Breast epithelium (tissue), 4 donors: ENCODE results near the gene ARHGAP26. TPM values are rescaled to one million over a fixed set of nuclear protein-coding genes. Genes with fewer than 3 reads are reported as not detected.

ENCODE experiments used
- DNase-seq, 2 donors: peaks; one replicate each; pipeline ENCODE4 v3.0.0-alpha.2; 2019; ENCODE audit warnings: low spot score in 2 of 2
- H3K27ac ChIP-seq, 2 donors: fragments of 200-600 bp; sonication (generic) in 1 of 2; one replicate each; pipeline ENCODE4 v1.5.1; 2016 to 2019; ENCODE audit warnings: mild to moderate bottlenecking in 1 of 2
- H3K27me3 ChIP-seq, 2 donors: fragments of 200-600 bp; sonication (generic) in 1 of 2; one replicate each; pipeline versions ENCODE4 v1.5.1 to v1.6.0; 2017 to 2019; ENCODE audit warnings: control low read depth in 1 of 2, mild to moderate bottlenecking in 1 of 2
- H3K36me3 ChIP-seq: fragments of 200-600 bp; one replicate; pipeline ENCODE4 v1.5.1; 2019
- H3K4me1 ChIP-seq, 2 donors: fragments of 200-600 bp; sonication (generic); one replicate each; pipeline ENCODE4 v1.5.1; 2016 to 2019; ENCODE audit warnings: control low read depth in 1 of 2
- H3K4me3 ChIP-seq, 3 donors: fragments of 200-600 bp; sonication (generic); 1 replicate in 2 of 3; 2 replicates in 1 of 3; pipeline ENCODE4 v1.5.1; 2016 to 2019; ENCODE audit warnings: mild to moderate bottlenecking in 3 of 3, moderate library complexity in 2 of 3
- H3K9me3 ChIP-seq, 2 donors: fragments of 200-600 bp; sonication (generic) in 1 of 2; one replicate each; pipeline ENCODE4 v1.5.1; 2016 to 2019; ENCODE audit warnings: control low read depth in 1 of 2
- POLR2A ChIP-seq: fragments of 450-650 bp; IDR thresholded peaks from one replicate; pipeline ENCODE4 v1.6.1; 2016; ENCODE audit warnings: antibody characterized with exemption, mild to moderate bottlenecking, moderate library complexity
- POLR2AphosphoS5 ChIP-seq, 3 donors: sonication (generic); formaldehyde crosslinking; IDR thresholded peaks; one replicate each; pipeline ENCODE4 v1.6.1; 2017; ENCODE audit warnings: antibody characterized with exemption in 3 of 3
- intact Hi-C: fragments of 100-400 bp; cut with DNase I; formaldehyde crosslinking; loops from one replicate; pipeline ENCODE4 v1.15.1; 2023; ENCODE audit warnings: low total_unique reads
- total RNA-seq, 3 donors: library from RNA; depleted of rRNA; stranded (reverse); fragments of >200 nt; gene quantifications; one replicate each; pipeline ENCODE4 v1.1.0, GENCODE V29; 2016
- TF ChIP-seq, protein P1 (sequence below), 3 donors: fragments of 450-650 bp; IDR thresholded peaks; one replicate each; pipeline ENCODE4 v1.5.1; 2016 to 2017; ENCODE audit warnings: antibody characterized with exemption in 3 of 3, mild to moderate bottlenecking in 3 of 3, moderate library complexity in 3 of 3

Gene ARHGAP26
- total RNA-seq, 3 donors from 2014 or later, result 33.1 to 89.0 (median 56.4) TPM

DNA sequence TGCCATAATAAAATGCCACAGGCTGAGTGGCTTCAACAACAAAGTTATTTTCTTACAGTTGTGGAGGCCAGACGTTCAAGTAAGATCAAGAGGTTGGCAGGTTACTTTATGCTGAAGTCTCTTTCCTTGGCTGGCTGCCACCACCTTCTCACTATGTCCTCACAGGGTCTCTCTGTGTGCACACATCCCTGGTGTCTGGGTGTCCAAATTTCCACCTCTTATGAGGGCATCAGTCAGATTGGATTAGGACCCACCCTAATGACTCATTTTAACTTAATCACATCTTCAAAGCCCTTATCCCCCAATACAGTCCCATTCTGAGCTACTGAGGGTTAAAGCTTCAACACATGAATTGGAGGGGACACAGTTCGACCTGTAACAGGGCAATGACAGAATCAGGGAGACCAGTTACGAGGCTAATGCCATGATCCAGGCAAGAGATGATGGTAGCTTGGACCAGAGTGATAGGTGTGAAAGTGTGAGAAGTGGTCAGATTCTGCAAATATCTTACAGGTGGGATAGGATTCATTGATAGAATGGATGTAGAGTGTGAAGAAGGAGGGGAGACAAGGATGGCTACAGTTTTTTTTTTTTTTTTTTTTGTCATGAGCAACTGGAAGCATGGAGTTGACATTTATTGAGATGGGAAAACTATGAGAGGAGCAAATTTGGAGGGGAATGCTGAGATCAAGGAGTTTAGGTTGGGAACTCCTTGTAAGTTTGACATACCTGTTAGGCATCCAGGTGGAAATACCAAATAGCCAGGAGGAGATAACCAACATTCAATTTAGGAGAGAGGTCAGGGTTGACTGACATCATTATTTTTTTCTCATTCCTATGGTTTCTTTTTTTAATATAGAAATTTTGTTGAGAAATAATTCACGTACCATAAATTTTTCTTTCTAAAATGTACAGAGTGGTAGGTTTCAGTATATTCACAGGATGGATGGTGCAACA lies 44.7 kb upstream of the ARHGAP26 start:
- DNase-seq, result no peak
- H3K9me3 ChIP-seq, result no peaks in the 10 kb centered on the region
- peaks cover 0 to 9% of the 10 kb centered on the region in 2 donors for H3K4me1 ChIP-seq
- H3K27ac ChIP-seq, result no peak overlapping the region
- H3K27me3 ChIP-seq, result no peaks in the 10 kb centered on the region
- H3K36me3 ChIP-seq, result no peaks in the 10 kb centered on the region
- H3K4me3 ChIP-seq, result no peak overlapping the region
- intact Hi-C loops, result no loop called here
- TF ChIP-seq POLR2AphosphoS5 (IDR thresholded peaks at IDR 0.05) (no peak), POLR2A (no peak)
- TF ChIP-seq, protein P1, sequence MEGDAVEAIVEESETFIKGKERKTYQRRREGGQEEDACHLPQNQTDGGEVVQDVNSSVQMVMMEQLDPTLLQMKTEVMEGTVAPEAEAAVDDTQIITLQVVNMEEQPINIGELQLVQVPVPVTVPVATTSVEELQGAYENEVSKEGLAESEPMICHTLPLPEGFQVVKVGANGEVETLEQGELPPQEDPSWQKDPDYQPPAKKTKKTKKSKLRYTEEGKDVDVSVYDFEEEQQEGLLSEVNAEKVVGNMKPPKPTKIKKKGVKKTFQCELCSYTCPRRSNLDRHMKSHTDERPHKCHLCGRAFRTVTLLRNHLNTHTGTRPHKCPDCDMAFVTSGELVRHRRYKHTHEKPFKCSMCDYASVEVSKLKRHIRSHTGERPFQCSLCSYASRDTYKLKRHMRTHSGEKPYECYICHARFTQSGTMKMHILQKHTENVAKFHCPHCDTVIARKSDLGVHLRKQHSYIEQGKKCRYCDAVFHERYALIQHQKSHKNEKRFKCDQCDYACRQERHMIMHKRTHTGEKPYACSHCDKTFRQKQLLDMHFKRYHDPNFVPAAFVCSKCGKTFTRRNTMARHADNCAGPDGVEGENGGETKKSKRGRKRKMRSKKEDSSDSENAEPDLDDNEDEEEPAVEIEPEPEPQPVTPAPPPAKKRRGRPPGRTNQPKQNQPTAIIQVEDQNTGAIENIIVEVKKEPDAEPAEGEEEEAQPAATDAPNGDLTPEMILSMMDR (IDR thresholded peaks at IDR 0.05), result no peak

DNA sequence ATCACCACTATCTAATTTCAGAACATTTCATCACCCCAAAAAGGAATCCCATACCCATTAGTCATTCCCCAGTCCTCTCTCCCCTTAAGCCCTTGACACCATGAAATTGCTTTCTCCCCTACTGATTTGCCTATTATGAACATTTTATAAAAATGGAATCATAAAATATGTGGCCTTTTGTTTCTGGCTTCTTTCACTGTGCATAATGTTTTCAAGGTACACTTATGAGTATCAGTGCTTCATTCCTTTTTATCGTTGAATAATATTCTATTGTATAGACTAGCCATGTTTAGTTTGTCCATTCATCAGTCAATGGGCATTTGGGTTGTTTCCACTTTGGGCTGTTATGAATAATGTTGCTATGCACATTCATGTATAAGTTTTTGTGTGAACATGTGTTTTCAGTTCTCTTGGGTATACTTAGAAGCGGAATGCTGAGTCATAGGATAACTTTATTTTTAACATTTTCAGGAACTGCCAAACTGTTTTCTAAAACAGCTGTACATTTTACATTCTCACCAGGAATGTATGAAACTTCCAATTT lies 43.9 kb upstream of the ARHGAP26 start:
- no peak overlapping the region for H3K27ac ChIP-seq

DNA sequence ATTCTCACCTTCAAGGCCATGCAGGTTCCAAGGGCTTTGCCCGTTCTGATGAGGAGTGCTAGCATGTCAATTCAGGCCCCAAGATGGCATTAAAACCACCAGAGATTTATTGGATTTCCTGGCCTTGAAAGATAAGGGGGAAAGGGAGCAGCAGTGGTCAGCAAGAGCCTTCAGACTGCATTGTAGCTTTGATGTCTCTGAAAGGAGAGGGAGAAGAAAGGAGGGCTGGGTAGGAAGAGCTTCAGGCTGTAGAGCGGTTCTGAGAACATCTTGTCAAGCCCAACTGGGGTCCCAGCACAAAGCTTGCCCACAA lies 42.5 kb upstream of the ARHGAP26 start:
- DNase-seq, result no peak
- Histone ChIP-seq H3K4me3 (no peak overlapping the region), H3K9me3 (no peaks in the 10 kb centered on the region), H3K36me3 (no peaks in the 10 kb centered on the region), H3K4me1 (no peaks in the 10 kb centered on the region), H3K27me3 (no peaks in the 10 kb centered on the region), H3K27ac (no peak overlapping the region)
- intact Hi-C loops, result no loop called here
- no peak for TF ChIP-seq POLR2AphosphoS5 (IDR thresholded peaks at IDR 0.05)
- TF ChIP-seq POLR2A, result no peak
- TF ChIP-seq, protein P1 (IDR thresholded peaks at IDR 0.05), result no peak

More for the DNA sequence above, 43.9 kb upstream of the ARHGAP26 start:
- DNase-seq, result no peak
- no peak for TF ChIP-seq POLR2A
- TF ChIP-seq, protein P1 (IDR thresholded peaks at IDR 0.05), result no peak
- no peak for TF ChIP-seq POLR2AphosphoS5 (IDR thresholded peaks at IDR 0.05)
- no peak overlapping the region for H3K4me3 ChIP-seq
- H3K9me3 ChIP-seq, result no peaks in the 10 kb centered on the region
- H3K36me3 ChIP-seq, result no peaks in the 10 kb centered on the region
- peaks cover 0 to 7% of the 10 kb centered on the region in 2 donors for H3K4me1 ChIP-seq
- no peaks in the 10 kb centered on the region for H3K27me3 ChIP-seq
- intact Hi-C loops, result no loop called here

DNA sequence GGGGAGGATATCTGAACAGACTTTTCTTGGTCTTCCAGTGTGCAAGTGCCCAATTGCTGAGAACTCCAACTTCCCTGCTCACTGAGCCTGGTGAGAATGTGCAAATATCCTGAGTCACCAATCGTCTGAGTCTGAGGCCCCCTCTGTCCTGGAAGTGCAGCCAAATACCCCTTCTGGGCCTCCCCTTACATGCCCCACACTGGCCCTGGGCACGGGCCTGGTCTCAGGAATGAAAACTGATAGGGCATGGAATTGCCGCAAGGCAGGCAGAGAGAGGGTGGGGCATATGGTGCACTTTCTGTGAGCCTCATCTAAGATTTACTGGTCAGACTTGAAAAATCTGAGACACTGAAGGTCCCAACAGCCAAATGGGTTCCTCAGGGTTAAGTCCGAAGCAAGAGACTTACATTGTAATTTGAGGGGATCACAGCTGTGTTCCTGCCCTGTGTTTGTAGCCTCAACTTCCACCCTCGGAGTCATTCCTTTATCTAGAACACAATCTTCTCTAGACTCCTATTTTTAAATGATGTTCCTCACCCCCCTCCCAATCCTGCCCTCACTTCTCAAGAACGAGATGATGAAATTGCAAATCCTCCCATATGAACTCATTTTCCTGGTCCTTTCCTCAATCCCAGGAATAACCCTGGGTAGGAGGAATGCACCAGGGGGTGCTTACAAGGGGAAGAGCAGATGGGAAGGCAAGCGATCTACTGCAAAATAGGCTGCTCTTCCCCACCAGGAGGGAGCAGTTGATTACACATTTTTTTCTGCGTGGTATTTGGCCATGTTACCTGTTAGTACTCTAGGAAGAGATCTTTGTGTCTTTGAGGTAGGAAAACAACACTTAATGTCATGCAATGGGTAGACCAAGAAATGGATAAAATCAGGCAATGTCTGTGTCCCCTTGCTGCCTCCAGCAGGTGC lies 34.6 kb upstream of the ARHGAP26 start:
- no peaks in the 10 kb centered on the region for H3K27me3 ChIP-seq
- H3K4me3 ChIP-seq, result no peak overlapping the region
- H3K4me1 ChIP-seq, result peaks cover 0 to 4% of the 10 kb centered on the region in 2 donors
- no peak overlapping the region for H3K27ac ChIP-seq
- no peak for DNase-seq
- no peak for TF ChIP-seq POLR2A
- TF ChIP-seq, protein P1 (IDR thresholded peaks at IDR 0.05), result no peak
- TF ChIP-seq POLR2AphosphoS5 (IDR thresholded peaks at IDR 0.05), result no peak
- no peaks in the 10 kb centered on the region for H3K36me3 ChIP-seq
- no peaks in the 10 kb centered on the region for H3K9me3 ChIP-seq
- intact Hi-C loops, result no loop called here
